Measurements from ENCODE around the gene PHF19.

PHF19 gene

DNA sequence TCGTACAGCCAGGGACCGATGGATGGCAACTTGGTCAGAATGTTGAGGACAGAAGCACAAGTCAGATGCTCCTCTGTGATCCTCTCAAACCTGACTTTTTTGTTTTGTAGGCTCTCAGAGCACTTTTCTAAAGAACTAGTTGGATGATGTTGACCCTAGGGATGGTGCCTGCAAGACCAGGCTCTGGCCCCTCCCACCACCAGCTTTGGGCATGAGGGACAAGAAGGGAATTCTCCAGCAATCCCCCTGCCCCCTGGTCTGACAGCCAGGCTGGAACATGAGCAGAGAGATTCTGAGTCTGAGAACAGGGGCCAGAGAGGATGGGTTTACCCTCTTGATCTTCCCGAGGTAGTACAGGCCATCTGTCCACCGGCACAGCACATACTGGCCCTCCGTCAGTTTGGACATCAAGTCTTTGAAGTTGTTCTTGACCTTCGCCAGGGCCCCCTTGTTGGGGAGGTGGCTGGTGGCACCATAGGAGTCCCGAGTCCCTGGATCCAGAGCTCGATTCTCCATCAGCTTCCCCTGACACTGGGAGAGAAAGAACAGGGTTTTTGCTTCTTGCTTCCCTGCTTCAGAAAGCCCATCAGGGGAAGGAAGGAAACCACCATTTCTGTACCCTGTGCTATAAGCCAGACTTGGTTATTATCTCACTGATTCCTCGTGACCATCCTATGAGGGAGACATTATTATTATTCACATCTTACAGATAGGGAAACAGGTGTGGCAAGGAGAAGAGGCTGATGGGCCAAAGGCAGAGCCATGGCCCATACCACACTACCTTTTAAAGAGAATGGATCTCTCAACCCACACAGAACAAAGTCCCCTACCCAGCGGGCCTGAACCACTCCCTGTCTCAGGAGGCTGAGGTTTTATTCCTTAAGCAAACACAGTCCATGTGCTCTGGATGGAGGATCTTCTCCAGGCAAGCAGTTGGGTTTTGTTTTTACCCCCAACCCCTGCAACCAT, 2.5 kb downstream of the PHF19 start:
- Histone ChIP-seq H3K23ac (ENCODE audit: low read depth, low read length, poor library complexity) (no peak overlapping the region), H3K27me3 (ENCODE audit: control insufficient read depth in 3 of 3, insufficient read depth in 3 of 3, low read depth in 1 of 3, low read length in 3 of 3) (peaks cover 0 to 3% (median 2%) of the 10 kb centered on the region in 3 experiments), H3K27ac (replicated peaks; ENCODE audit: low read length) (no peak overlapping the region), H3K9ac (ENCODE audit: low read depth, low read length, poor library complexity) (no peak overlapping the region), H2BK15ac (ENCODE audit: low read length) (no peak overlapping the region), H4K91ac (ENCODE audit: low read depth, low read length, poor library complexity) (no peak overlapping the region), H4K8ac (ENCODE audit: low read depth, low read length) (no peak overlapping the region), H3K4me2 (ENCODE audit: insufficient read depth, low read length, poor library complexity, severe bottlenecking) (no peak overlapping the region), H3K14ac (ENCODE audit: low read length) (no peak overlapping the region), H2BK12ac (ENCODE audit: low read length) (no peak overlapping the region), H3K18ac (ENCODE audit: low read length) (no peak overlapping the region), H3K79me1 (ENCODE audit: low read depth, low read length) (no peaks in the 10 kb centered on the region), H3K4me3 (ENCODE audit: low read length in 2 of 2) (no peak overlapping the region), H2AK5ac (ENCODE audit: low read depth, low read length) (no peak overlapping the region), H3K4ac (ENCODE audit: low read length) (no peak overlapping the region), H3K4me1 (ENCODE audit: control insufficient read depth in 2 of 2, insufficient read depth in 1 of 2, low read depth in 1 of 2, low read length in 2 of 2) (peaks cover 11 to 13% of the 10 kb centered on the region in 2 donors), H2AFZ (ENCODE audit: low read length) (no peak overlapping the region), H3K9me3 (replicated peaks in 1 of 2; ENCODE audit: control insufficient read depth in 2 of 2, insufficient read depth in 1 of 2, low read depth in 1 of 2, low read length in 2 of 2) (no peaks in the 10 kb centered on the region), H2BK120ac (ENCODE audit: low read depth, low read length) (no peak overlapping the region), H3K36me3 (replicated peaks in 1 of 2; ENCODE audit: control insufficient read depth in 2 of 2, insufficient read depth in 2 of 2, low read length in 2 of 2) (peaks cover 11 to 54% of the 10 kb centered on the region in 2 donors), H2BK5ac (ENCODE audit: low read length) (no peak overlapping the region)
- DNase-seq (ENCODE audit: low spot score), result no peak
- WGBS, 2 donors (ENCODE audit: extremely low coverage in 2 of 2, insufficient read length in 2 of 2, insufficient replicate concordance in 1 of 2), result no CpG with 5 or more reads among the region's 10 CpGs

DNA sequence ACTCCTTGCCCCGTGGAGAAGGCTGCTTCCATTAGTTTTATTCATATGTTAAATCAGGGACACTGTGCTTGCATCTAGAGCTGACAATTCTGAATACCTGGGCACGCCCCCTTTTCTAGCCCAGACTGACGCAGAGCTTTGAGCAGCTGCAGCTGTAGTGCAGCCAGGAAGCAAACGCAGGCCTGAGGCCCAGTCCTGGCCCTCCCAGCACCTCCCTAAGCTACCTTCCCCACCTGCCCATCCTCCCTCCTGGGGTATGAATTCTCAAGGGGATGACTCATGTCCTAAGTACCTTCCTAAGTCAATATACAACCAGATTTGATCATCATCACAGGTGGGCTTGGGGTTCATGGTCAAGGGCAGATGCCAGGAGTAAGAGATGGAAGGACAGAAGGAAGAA, 3.5 kb downstream of the PHF19 start:
- Histone ChIP-seq H3K27ac (replicated peaks; ENCODE audit: low read length) (no peak overlapping the region), H3K18ac (ENCODE audit: low read length) (no peak overlapping the region), H2BK5ac (ENCODE audit: low read length) (no peak overlapping the region), H3K9me3 (replicated peaks in 1 of 2; ENCODE audit: control insufficient read depth in 2 of 2, insufficient read depth in 1 of 2, low read depth in 1 of 2, low read length in 2 of 2) (no peaks in the 10 kb centered on the region), H2AFZ (ENCODE audit: low read length) (no peak overlapping the region), H3K23ac (ENCODE audit: low read depth, low read length, poor library complexity) (no peak overlapping the region), H3K9ac (ENCODE audit: low read depth, low read length, poor library complexity) (no peak overlapping the region), H4K8ac (ENCODE audit: low read depth, low read length) (no peak overlapping the region), H3K4me2 (ENCODE audit: insufficient read depth, low read length, poor library complexity, severe bottlenecking) (no peak overlapping the region), H2BK120ac (ENCODE audit: low read depth, low read length) (no peak overlapping the region), H2BK12ac (ENCODE audit: low read length) (no peak overlapping the region), H3K14ac (ENCODE audit: low read length) (no peak overlapping the region), H3K4ac (ENCODE audit: low read length) (no peak overlapping the region), H2BK15ac (ENCODE audit: low read length) (no peak overlapping the region), H4K91ac (ENCODE audit: low read depth, low read length, poor library complexity) (no peak overlapping the region), H3K36me3 (replicated peaks in 1 of 2; ENCODE audit: control insufficient read depth in 2 of 2, insufficient read depth in 2 of 2, low read length in 2 of 2) (peaks cover 11 to 62% of the 10 kb centered on the region in 2 donors), H3K27me3 (ENCODE audit: control insufficient read depth in 3 of 3, insufficient read depth in 3 of 3, low read depth in 1 of 3, low read length in 3 of 3) (peaks cover 0 to 2% (median 0%) of the 10 kb centered on the region in 3 experiments), H2AK5ac (ENCODE audit: low read depth, low read length) (no peak overlapping the region), H3K79me1 (ENCODE audit: low read depth, low read length) (no peaks in the 10 kb centered on the region), H3K4me3 (ENCODE audit: low read length in 2 of 2) (no peak overlapping the region), H3K4me1 (ENCODE audit: control insufficient read depth in 2 of 2, insufficient read depth in 1 of 2, low read depth in 1 of 2, low read length in 2 of 2) (peaks cover 11 to 13% of the 10 kb centered on the region in 2 donors)
- no peak for DNase-seq (ENCODE audit: low spot score)
- no CpG with 5 or more reads among the region's 4 CpGs for WGBS, 2 donors (ENCODE audit: extremely low coverage in 2 of 2, insufficient read length in 2 of 2, insufficient replicate concordance in 1 of 2)

DNA sequence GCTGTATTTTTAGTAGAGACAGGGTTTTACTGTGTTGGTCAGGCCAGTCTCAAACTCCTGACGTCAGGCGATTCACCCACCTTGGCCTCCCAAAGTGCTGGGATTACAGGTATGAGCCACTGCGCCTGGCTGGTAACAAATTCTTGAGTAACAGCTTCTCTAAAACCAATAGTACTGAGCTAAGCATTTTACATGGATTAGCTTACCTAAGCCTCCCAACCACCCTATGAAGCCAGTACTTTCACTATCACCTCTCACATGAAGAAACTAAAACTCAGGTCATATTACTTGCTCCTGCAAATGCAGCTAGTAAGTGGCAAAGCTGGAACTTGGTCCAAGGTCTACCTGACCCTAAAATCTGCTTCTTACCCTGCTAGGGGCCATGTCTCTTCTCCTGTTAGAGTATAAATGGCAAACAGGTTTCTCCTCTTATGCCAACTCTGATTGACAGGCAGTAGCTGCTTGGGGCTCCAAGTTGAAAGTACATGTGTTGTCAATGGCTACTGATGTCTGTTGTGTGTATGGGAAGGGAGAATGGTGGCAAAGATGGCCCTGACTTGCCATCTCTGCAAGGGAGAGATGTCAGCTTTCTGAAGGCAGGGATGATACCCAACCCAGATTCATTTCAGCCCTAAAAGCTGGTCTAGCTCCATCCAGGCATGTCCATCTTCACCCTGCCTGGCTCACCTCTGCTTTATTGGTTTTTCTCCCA, 4.0 kb downstream of the PHF19 start:
- Histone ChIP-seq H2BK120ac (ENCODE audit: low read depth, low read length) (no peak overlapping the region), H3K27me3 (ENCODE audit: control insufficient read depth in 3 of 3, insufficient read depth in 3 of 3, low read depth in 1 of 3, low read length in 3 of 3) (peaks cover 0 to 2% (median 0%) of the 10 kb centered on the region in 3 experiments), H3K4me2 (ENCODE audit: insufficient read depth, low read length, poor library complexity, severe bottlenecking) (no peak overlapping the region), H2BK15ac (ENCODE audit: low read length) (no peak overlapping the region), H3K4me3 (ENCODE audit: low read length in 2 of 2) (no peak overlapping the region), H3K27ac (replicated peaks; ENCODE audit: low read length) (no peak overlapping the region), H3K4ac (ENCODE audit: low read length) (no peak overlapping the region), H3K14ac (ENCODE audit: low read length) (no peak overlapping the region), H3K36me3 (replicated peaks in 1 of 2; ENCODE audit: control insufficient read depth in 2 of 2, insufficient read depth in 2 of 2, low read length in 2 of 2) (peaks cover 11 to 67% of the 10 kb centered on the region in 2 donors), H3K9ac (ENCODE audit: low read depth, low read length, poor library complexity) (no peak overlapping the region), H3K79me1 (ENCODE audit: low read depth, low read length) (no peaks in the 10 kb centered on the region), H2BK12ac (ENCODE audit: low read length) (no peak overlapping the region), H2AK5ac (ENCODE audit: low read depth, low read length) (no peak overlapping the region), H2BK5ac (ENCODE audit: low read length) (no peak overlapping the region), H4K8ac (ENCODE audit: low read depth, low read length) (no peak overlapping the region), H2AFZ (ENCODE audit: low read length) (no peak overlapping the region), H3K4me1 (ENCODE audit: control insufficient read depth in 2 of 2, insufficient read depth in 1 of 2, low read depth in 1 of 2, low read length in 2 of 2) (peaks cover 11 to 17% of the 10 kb centered on the region in 2 donors), H3K9me3 (replicated peaks in 1 of 2; ENCODE audit: control insufficient read depth in 2 of 2, insufficient read depth in 1 of 2, low read depth in 1 of 2, low read length in 2 of 2) (no peaks in the 10 kb centered on the region), H4K91ac (ENCODE audit: low read depth, low read length, poor library complexity) (no peak overlapping the region), H3K18ac (ENCODE audit: low read length) (no peak overlapping the region), H3K23ac (ENCODE audit: low read depth, low read length, poor library complexity) (no peak overlapping the region)
- WGBS, 2 donors (ENCODE audit: extremely low coverage in 2 of 2, insufficient read length in 2 of 2, insufficient replicate concordance in 1 of 2), result no CpG with 5 or more reads among the region's 3 CpGs
- DNase-seq (ENCODE audit: low spot score), result no peak

DNA sequence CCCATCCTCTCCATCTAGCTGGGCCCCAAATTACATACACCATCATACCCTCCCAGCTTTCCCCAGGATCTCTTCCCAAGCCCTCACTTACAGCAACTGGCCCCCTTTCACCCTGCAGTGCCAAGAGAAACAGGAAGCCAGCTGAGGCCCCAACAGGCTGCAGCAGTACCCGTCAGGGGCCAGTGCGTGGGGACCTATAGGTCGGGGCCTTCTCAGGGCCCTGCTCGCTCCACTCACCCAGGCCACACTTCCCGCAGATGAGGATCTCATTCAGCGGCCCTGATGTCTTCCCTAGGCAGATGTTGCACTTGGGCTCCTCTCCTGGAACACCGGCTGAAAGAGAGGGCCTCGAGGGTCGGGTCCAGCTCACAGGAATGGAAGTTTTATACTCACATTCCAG, 6.8 kb downstream of the PHF19 start:
- no CpG with 5 or more reads among the region's 9 CpGs for WGBS, 2 donors (ENCODE audit: extremely low coverage in 2 of 2, insufficient read length in 2 of 2, insufficient replicate concordance in 1 of 2)
- no peak for DNase-seq (ENCODE audit: low spot score)
- H3K27me3 ChIP-seq (ENCODE audit: control insufficient read depth in 3 of 3, insufficient read depth in 3 of 3, low read depth in 1 of 3, low read length in 3 of 3), result no peaks in the 10 kb centered on the region
- no peak overlapping the region for H3K14ac ChIP-seq (ENCODE audit: low read length)
- H3K27ac ChIP-seq (replicated peaks; ENCODE audit: low read length), result no peak overlapping the region
- peak overlapping the region; percentile 70 for H3K23ac ChIP-seq (ENCODE audit: low read depth, low read length, poor library complexity)
- no peak overlapping the region for H4K8ac ChIP-seq (ENCODE audit: low read depth, low read length)
- H2BK12ac ChIP-seq (ENCODE audit: low read length), result no peak overlapping the region
- H4K91ac ChIP-seq (ENCODE audit: low read depth, low read length, poor library complexity), result no peak overlapping the region
- H3K9me3 ChIP-seq (replicated peaks in 1 of 2; ENCODE audit: control insufficient read depth in 2 of 2, insufficient read depth in 1 of 2, low read depth in 1 of 2, low read length in 2 of 2), result no peaks in the 10 kb centered on the region
- no peak overlapping the region for H3K4me3 ChIP-seq (ENCODE audit: low read length in 2 of 2)
- H3K18ac ChIP-seq (ENCODE audit: low read length), result no peak overlapping the region
- peaks cover 0 to 8% of the 10 kb centered on the region in 2 donors for H3K4me1 ChIP-seq (ENCODE audit: control insufficient read depth in 2 of 2, insufficient read depth in 1 of 2, low read depth in 1 of 2, low read length in 2 of 2)
- H2AFZ ChIP-seq (ENCODE audit: low read length), result no peak overlapping the region
- no peak overlapping the region for H3K9ac ChIP-seq (ENCODE audit: low read depth, low read length, poor library complexity)
- H3K4ac ChIP-seq (ENCODE audit: low read length), result no peak overlapping the region
- no peak overlapping the region for H3K4me2 ChIP-seq (ENCODE audit: insufficient read depth, low read length, poor library complexity, severe bottlenecking)
- H2AK5ac ChIP-seq (ENCODE audit: low read depth, low read length), result peak overlapping the region; percentile 76
- H2BK120ac ChIP-seq (ENCODE audit: low read depth, low read length), result no peak overlapping the region
- H2BK5ac ChIP-seq (ENCODE audit: low read length), result no peak overlapping the region
- no peak overlapping the region for H2BK15ac ChIP-seq (ENCODE audit: low read length)
- peaks cover 1% of the 10 kb centered on the region for H3K79me1 ChIP-seq (ENCODE audit: low read depth, low read length)
- peaks cover 20 to 93% of the 10 kb centered on the region in 2 donors for H3K36me3 ChIP-seq (replicated peaks in 1 of 2; ENCODE audit: control insufficient read depth in 2 of 2, insufficient read depth in 2 of 2, low read length in 2 of 2)

All from neuronal stem cell (in vitro differentiated cells).